Heart left ventricle (tissue), 13 donors: ENCODE measurements around the gene GLT8D2.

Source experiments
- POLR2A ChIP-seq, 2 donors: fragments of 450-650 bp; IDR thresholded peaks; one replicate each; pipeline ENCODE4 v1.6.1; 2017; ENCODE audit warnings: antibody characterized with exemption in 2 of 2, mild to moderate bottlenecking in 2 of 2, moderate library complexity in 2 of 2
- TF ChIP-seq, protein P1 (sequence below), 12 donors: fragments of 200-600 bp; sonication (generic) in 4 of 12; IDR thresholded peaks; one replicate each; pipeline versions ENCODE4 v1.5.0 to v1.8.0; 2018 to 2022; ENCODE audit warnings: antibody characterized with exemption in 12 of 12, mild to moderate bottlenecking in 5 of 12
- donor health status: ischemic (EF 13 %, LVEDD 7.1; RV severe dilation, severe dysfunction).
- donor health status: DM: no; HTN: yes; CAD: no.
- donor health status: DM: no; HTN: no; CAD: no.
- donor health status: ischemic (EF 25% LVEDD 6.9; RV normal size, moderate dysfunction).
- donor health status: ischemic (EF 25% LVEDD 5.7; RV mildly dilated, moderate dysfunction).
- donor health status: ischemic (EF 35%, LVEDD 5.7; RV mildly dilated, moderate dysfunction).
- donor health status: nonischemic (EF 11% LVEDD 7.7; RV severe dilation, severe dysfunction).
- donor health status: DM: yes; HTN: yes; CAD: no.
- donor health status: PGD.
- donor health status: ischemic (EF 29% LVEDD 5.4; RV normal size, mild dysfunction).
- donor health status: nonischemic (EF 23%, LVEDD 6.1; RV moderate dilation, normal function).

GRCh38 chr12:104058802-104059201 lies 8.8 kb upstream of the GLT8D2 start:
- TF ChIP-seq, protein P1, sequence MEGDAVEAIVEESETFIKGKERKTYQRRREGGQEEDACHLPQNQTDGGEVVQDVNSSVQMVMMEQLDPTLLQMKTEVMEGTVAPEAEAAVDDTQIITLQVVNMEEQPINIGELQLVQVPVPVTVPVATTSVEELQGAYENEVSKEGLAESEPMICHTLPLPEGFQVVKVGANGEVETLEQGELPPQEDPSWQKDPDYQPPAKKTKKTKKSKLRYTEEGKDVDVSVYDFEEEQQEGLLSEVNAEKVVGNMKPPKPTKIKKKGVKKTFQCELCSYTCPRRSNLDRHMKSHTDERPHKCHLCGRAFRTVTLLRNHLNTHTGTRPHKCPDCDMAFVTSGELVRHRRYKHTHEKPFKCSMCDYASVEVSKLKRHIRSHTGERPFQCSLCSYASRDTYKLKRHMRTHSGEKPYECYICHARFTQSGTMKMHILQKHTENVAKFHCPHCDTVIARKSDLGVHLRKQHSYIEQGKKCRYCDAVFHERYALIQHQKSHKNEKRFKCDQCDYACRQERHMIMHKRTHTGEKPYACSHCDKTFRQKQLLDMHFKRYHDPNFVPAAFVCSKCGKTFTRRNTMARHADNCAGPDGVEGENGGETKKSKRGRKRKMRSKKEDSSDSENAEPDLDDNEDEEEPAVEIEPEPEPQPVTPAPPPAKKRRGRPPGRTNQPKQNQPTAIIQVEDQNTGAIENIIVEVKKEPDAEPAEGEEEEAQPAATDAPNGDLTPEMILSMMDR (IDR thresholded peaks at IDR 0.05): no peak
- TF ChIP-seq POLR2A (IDR thresholded peaks at IDR 0.05): no peak
